ENCODE measurements around the gene DUS2.
"Not testable (repeated sequence)": the region's sequence is repeated elsewhere in the genome, so short reads cannot be mapped to it uniquely, and the experiment has no call there.

Gene DUS2

DNA sequence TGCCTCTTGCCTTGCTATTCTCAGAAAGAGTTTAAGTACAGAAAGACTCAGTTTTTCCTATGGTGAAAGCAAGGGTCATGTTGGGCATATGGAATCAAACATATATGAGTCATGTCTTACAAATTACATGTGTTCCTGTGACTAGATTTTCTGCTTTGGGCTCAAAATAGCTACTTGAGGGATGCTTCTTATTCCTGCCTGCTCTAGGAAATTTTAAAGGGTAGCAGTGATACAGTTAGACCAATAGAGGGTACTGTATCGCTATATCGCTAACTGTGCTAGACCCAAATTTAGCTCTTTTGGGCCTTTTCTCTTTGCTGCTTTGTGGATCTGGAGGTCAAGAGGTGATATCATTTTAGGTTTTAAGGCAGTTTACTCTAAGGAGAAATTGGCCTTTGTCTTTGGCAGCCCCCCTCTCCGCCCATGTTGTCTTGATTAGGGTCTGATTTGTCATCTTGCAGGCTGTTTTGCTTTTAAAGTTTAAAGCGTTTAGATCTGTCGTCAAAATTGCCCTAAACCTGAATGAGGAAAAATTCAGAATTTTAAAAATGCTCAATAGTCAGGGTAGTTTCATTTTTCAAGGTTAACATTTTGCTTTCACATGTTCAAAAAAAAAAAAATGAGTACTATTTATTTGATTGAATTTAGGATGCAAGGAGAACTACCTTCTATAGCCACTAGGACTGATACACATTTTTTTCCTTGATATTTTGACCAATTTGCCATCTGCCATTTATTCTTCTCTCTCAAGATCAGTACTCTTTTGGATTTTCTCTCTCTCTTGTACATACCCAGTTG is 70.9 kb downstream of the DUS2 start:
- peak in 1 of 2 experiments; percentile 8 for DNase-seq

DNA sequence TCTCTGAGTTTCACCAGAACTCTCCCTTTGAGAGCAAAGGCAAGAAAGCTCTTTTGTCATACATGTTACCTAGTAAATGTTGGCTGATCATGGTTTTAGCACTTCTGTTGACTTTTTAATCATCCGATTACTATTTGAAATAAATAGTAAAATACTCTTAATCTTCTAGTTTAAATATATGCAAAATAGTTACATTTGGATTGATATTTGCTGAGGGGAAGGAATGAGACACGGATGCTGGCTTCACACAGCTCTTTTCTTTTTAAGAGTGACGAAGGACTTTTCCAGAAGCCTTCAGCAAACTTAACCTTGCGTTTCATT is 71.5 kb downstream of the DUS2 start:
- DNase-seq = no peak

DNA sequence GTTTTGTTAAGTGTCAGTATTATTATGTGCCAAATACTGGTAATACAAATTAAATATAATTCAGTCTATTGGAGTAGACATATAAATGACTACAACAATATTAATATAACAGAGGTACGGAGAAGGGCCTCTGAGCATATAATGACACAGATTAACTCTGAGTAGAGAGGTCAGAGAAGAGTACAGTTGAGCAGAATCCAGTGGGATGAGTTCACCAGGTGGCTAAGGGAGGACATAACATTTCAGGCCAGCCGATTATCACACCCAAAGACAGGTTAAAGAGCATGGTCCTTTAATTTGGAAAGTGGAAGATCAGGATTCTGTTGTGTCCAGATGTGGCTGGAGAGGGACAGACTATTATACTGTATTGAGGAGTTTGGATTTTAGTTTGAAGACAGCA is 73.4 kb downstream of the DUS2 start:
- DNase-seq = no peak

DNA sequence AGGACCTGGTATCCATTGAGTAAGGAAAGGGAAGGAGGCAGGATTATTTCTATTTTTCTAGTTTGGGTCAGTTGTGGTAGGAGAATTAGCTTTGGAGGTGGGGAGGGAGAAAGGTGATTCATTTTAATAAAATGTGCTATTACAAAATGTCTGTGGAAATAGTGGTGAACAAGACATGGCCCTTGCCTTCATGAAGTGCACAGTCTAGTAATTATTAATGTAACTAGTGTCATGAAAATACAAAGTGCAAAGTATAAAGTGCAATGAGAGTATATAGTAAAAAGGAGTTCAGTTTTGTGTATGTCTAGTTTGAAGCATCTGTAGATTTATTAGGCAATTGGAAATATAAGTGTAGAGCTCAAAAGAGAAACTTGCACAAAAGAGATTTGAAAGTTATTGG is 74.0 kb downstream of the DUS2 start:
- DNase-seq = no peak

- no peak for DNase-seq
These were observed 74.8 kb downstream of the DUS2 start for GRCh38 chr16:68097895-68098294.

DNA sequence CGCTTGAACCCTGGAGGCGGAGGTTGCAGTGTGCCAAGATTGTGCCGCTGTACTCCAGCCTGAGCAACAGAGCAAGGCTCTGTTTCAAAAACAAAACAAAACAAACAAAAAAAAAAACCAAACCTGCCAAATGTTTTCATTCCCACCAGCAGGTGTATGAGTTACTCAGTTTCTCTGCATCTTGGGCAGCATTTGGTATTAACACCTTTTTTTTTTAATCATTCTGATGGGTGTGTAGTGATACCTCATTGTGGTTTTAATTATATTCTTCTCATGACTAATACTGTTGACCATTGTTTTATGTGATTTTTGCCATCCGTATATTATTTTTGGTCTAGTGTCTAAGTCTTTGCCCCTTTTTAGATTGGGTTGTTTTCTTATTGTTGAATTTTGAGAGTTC is 77.4 kb downstream of the DUS2 start:
- DNase-seq = no peak

DNA sequence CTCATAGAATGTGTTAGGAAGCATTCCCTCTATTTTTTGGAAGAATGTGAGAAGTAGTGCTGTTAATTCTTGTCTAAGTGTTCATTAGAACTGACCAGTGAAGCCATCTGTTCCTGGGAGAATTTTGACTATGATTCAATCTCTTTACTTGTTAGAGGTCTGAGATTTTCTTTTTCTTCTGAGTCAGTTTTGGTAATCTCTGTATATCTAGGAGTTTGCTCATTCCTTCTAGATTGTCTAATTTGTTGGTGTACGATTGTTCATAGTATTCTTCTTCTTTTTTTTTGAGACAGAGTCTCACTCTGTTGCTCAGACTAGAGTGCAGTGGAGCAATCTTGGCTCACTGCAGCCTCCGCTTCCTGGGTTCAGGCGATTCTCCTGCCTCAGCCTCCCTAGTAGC is 82.5 kb downstream of the DUS2 start:
- no peak for DNase-seq

DNA sequence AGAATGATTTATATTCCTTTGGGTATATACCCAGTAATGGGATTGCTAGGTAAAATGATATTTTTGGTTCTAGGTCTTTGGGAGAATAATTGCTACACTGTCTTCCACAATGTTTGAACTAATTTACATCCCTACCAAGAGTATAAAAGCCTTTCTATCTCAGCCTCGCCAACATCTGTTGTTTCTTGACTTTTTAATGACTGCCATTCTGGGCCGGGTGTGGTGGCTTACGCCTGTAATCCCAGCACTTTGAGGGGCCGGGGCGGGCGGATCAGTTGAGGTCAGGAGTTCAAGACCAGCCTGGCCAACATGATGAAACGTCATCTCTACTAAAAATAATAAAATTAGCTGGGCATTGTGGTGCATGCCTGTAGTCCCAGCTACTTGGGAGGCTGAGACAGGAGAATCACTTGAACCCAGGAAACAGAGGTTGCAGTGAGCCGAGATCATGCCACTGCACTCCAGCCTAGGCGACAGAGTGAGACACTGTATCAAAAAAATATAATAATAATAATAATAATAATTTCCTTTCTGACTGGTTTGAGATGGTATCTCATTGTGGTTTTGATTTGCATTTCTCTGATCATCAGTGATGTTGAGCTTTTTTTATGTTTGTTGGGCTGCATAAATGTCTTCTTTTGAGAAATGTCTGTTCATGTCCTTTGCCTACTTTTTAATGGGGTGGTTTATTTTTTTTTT is 84.3 kb downstream of the DUS2 start:
- DNase-seq = not testable (repeated sequence)

GRCh38 chr16:68109156-68109555 is 86.1 kb downstream of the DUS2 start:
- not testable (repeated sequence) for DNase-seq

GRCh38 chr16:68110611-68111010 is 87.5 kb downstream of the DUS2 start:
- DNase-seq = not testable (repeated sequence)

DNA sequence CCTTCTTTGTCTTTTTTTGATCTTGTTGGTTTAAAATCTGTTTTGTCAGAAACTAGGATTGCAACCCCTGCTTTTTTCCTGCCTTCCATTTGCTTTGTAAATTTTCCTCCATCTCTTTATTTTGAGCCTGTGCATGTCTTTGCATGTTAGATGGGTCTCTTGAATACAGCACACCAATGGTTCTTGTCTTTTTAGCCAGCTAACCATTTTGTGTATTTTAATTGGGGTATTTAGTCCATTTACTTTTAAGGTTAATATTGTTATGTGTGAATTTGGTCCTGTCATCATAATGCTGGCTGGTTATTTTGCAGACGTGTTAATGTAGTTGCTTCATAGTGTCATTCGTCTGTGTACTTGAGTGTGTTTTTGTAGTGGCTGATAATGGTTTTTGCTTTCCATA is 88.3 kb downstream of the DUS2 start:
- no peak for DNase-seq

GRCh38 chr16:68113059-68113761 is 90.1 kb downstream of the DUS2 start:
- DNase-seq = no peak

- DNase-seq = no peak
These were observed 90.7 kb downstream of the DUS2 start for GRCh38 chr16:68113765-68114240.

- DNase-seq = not testable (repeated sequence)
These were observed 91.9 kb downstream of the DUS2 start for GRCh38 chr16:68114939-68115338.

DNA sequence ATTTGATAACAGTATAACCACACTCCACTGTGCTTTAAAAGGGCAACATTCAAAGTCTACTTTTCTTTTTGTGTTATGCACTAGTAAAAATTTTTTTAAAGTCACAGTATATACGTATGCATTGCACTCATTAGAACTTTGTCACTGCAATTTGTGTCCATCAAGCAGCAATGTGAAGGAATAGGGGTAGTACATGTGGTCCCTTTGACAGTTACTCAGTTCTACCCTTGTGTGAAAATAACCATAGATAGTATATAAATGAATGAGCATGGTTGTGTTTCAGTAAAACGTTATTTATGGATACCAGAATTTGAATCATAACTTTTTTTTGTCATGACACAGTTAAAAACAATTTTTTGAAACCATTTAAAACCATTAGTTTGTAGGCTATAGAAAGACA is 92.8 kb downstream of the DUS2 start:
- DNase-seq = no peak

GRCh38 chr16:68116256-68116867 is 93.3 kb downstream of the DUS2 start:
- no peak for DNase-seq

GRCh38 chr16:68117884-68118283 is 94.8 kb downstream of the DUS2 start:
- no peak for DNase-seq

- not testable (repeated sequence) for DNase-seq
These were observed 95.9 kb downstream of the DUS2 start for GRCh38 chr16:68118954-68119353.

- not testable (repeated sequence) for DNase-seq
These were observed 97.4 kb downstream of the DUS2 start for GRCh38 chr16:68120496-68120895.

- no peak for DNase-seq
These were observed 103.3 kb downstream of the DUS2 start for GRCh38 chr16:68126395-68126794.

DNA sequence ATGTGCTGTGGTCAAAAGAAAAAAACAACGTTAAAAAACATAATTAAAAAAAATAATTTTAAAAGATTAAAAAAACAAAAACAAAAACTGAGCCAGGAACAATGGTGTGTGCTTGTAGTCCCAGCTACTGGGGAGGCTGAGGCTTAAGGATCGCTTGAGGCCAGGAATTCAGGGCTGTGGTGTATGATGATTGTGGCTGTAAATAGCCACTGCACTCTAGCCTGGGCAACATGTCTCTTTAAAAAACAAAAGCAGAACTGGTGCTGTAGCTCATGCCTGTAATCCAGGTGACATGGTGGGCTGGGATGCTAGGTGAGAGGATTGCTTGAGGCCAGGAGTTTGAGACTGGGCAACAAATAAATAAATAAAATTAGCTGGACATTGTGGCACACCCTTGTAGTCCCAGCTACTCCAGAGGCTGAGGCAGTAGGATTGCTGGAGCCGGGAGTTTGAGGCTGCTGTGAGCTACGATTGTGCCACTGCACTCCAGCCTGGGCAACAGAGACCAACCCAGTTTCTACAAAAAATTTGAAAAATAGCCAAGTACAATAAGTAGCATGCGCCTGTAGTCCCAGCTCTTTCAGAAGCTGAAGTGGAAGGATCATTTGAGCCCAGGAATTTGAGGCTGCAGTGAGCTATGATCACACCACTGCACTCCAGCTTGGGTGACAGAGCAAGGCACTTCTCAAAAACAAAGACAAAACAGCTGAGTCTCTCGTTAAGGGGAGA is 105.7 kb downstream of the DUS2 start:
- DNase-seq = peak in 1 of 2 experiments; percentile 13

All from NCI-H446 (cell line).